ENCODE measurements around the gene G6PD. TPM values are rescaled to one million over a fixed set of nuclear protein-coding genes. Genes with fewer than 3 reads are reported as not detected.

Gene G6PD
- total and polyA plus RNA-seq, 4 donors = 1.9 to 23.6 (median 5.5) TPM

DNA sequence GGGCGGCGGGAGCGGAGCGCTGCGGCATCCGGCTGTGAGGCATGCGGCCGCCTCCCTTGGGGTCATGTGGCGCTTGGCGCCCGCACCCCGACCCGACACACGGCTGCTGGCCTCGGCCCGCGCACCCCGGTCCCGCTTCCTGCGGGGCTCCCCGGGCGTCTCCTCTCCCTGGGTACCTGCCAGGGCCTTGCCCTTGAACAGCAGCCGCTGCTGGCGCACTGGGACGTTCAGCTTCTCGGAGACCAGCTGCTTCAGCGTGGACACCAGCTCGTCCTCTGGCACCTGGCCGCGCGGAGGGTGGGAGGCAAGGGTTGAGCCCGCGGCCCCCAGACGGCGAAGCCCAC, 60.6 kb downstream of the G6PD start (continued):
- no peak for TF ChIP-seq RAD21 (IDR thresholded peaks at IDR 0.05)
- TF ChIP-seq, protein P1, sequence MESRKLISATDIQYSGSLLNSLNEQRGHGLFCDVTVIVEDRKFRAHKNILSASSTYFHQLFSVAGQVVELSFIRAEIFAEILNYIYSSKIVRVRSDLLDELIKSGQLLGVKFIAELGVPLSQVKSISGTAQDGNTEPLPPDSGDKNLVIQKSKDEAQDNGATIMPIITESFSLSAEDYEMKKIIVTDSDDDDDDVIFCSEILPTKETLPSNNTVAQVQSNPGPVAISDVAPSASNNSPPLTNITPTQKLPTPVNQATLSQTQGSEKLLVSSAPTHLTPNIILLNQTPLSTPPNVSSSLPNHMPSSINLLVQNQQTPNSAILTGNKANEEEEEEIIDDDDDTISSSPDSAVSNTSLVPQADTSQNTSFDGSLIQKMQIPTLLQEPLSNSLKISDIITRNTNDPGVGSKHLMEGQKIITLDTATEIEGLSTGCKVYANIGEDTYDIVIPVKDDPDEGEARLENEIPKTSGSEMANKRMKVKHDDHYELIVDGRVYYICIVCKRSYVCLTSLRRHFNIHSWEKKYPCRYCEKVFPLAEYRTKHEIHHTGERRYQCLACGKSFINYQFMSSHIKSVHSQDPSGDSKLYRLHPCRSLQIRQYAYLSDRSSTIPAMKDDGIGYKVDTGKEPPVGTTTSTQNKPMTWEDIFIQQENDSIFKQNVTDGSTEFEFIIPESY (IDR thresholded peaks at IDR 0.05) = no peak
- no peak for TF ChIP-seq TAF1 (conservative IDR thresholded peaks at IDR 0.05)
- TF ChIP-seq GABPA (IDR thresholded peaks at IDR 0.05 in 1 of 2, conservative IDR thresholded peaks at IDR 0.05 in 1 of 2) = no peak
- TF ChIP-seq JUND (IDR thresholded peaks at IDR 0.05) = no peak

DNA sequence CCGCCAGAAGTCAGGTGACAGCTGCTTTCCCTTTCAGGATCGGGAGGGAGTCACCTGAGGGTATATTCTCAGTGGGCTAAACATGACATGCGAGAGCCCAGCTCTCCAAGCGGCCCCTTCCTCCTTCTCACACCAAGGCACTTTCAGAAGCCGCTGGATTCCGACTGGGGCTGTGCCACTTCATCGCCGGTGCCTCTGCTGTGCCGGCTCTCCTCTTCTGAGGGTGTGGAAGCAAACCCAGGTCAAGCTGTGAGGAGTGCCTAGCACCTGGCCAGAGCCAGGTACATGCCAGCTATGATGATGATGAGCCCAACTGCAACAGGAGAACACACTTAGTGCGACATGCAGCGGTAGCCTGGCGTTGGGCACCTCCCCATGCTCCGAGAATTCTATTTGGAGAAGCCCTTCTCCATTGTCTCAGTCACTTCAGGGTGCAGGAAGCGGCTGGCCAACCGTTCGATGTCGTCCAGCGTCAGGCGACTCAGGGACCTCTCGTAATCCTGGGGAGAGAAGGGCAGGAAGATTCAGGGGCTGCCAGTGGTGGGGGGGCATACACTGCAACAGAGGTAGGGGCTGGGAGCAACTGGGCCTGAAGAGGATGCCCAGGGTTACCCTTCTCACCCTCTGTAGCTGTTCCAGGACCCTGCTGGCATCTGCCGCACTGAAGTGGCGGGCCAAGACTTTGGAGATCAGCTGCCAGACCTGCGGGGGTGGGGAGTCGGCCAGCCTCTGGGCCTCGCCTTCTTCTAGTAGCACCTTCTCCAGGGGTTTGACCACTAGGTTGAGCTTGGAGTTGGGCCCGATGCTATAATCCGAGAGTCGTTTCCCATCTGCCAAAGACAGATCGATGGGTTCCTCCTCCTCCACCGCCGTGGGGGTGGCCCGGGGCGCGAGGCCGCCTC, 61.2 kb downstream of the G6PD start:
- WGBS = 52% methylated on average over 35 of the region's 35 CpGs
- peak overlapping the region in 1 of 2 donors; percentile 20 for H3K9ac ChIP-seq (ENCODE audit: low read depth in 1 of 2, low read length in 2 of 2)
- no peaks in the 10 kb centered on the region for H3K27me3 ChIP-seq (ENCODE audit: control insufficient read depth in 4 of 4, insufficient read depth in 4 of 4, low read length in 3 of 4)
- H3K36me3 ChIP-seq (ENCODE audit: control insufficient read depth in 4 of 4, insufficient read depth in 3 of 4, low read depth in 1 of 4, low read length in 3 of 4) = peaks cover 0 to 6% (median 2%) of the 10 kb centered on the region in 4 donors
- H3K27ac ChIP-seq (ENCODE audit: low read depth in 1 of 2, low read length in 2 of 2) = peak overlapping the region; percentile 67 to 73
- H3K9me3 ChIP-seq (ENCODE audit: control insufficient read depth in 4 of 4, low read length in 3 of 4) = no peaks in the 10 kb centered on the region
- TF ChIP-seq FOXA1 (IDR thresholded peaks at IDR 0.05) = no peak
- peaks cover 9 to 36% (median 20%) of the 10 kb centered on the region in 4 donors for H3K4me1 ChIP-seq (ENCODE audit: control insufficient read depth in 4 of 4, insufficient read depth in 4 of 4, low read length in 3 of 4)
- DNase-seq (ENCODE audit: low spot score) = no peak
- peak overlapping the region; percentile 59 to 86 (median 78) for H3K4me3 ChIP-seq (ENCODE audit: low read depth in 1 of 3, low read length in 3 of 3)

DNA sequence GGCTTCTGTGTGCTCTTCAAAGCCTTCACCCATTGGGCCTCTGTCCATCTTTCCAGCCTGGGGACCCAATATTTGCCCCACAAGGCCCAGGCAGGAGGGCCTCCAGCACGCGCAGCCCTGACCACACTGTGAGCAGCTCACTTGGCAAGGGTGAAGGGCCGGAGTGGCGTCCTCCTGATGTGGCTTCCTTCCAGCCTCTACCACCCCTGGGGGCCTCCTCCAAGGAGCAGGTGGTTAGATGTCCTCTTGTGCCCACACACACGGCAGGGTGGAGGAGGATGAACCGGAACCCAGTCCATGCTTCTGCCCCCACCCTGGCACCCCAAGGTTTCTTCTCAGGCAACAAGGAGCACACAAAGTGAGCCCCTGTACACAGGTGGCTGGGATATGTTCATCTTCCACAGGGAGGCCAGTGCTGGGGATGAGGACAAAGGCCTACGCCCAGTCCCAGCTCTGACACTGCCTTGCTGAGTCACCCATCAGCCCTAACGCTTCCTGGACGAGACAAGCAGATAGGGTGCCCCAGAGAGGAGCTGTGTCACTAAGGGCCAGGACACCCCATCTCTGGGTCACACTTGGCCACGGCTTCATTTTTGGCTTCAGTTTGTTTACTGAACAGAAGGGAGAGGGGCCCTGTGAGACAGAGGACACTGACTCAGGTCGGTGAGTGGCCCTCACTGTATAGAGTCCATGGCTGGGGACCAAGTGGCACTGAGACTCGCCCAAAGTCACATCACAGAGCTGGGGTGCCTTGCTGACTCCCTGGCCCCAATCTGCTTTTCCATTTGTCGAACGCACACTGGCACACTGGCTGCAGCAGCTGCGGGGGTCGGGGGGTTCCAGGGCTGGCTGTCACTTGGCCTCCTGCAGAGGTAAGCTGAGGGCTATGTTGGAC, 62.1 kb downstream of the G6PD start:
- Histone ChIP-seq H3K27ac (ENCODE audit: low read depth in 1 of 2, low read length in 2 of 2) (peak overlapping the region in 1 of 2 donors; percentile 59), H3K9ac (ENCODE audit: low read depth in 1 of 2, low read length in 2 of 2) (no peak overlapping the region), H3K4me1 (ENCODE audit: control insufficient read depth in 4 of 4, insufficient read depth in 4 of 4, low read length in 3 of 4) (peaks cover 9 to 34% (median 19%) of the 10 kb centered on the region in 4 donors), H3K27me3 (ENCODE audit: control insufficient read depth in 4 of 4, insufficient read depth in 4 of 4, low read length in 3 of 4) (no peaks in the 10 kb centered on the region), H3K4me3 (ENCODE audit: low read depth in 1 of 3, low read length in 3 of 3) (no peak overlapping the region), H3K9me3 (ENCODE audit: control insufficient read depth in 4 of 4, low read length in 3 of 4) (no peaks in the 10 kb centered on the region), H3K36me3 (ENCODE audit: control insufficient read depth in 4 of 4, insufficient read depth in 3 of 4, low read depth in 1 of 4, low read length in 3 of 4) (peaks cover 0 to 6% (median 2%) of the 10 kb centered on the region in 4 donors)
- DNase-seq (ENCODE audit: low spot score) = peak; percentile 63
- WGBS = 79% methylated on average over 16 of the region's 16 CpGs
- TF ChIP-seq, protein P2, sequence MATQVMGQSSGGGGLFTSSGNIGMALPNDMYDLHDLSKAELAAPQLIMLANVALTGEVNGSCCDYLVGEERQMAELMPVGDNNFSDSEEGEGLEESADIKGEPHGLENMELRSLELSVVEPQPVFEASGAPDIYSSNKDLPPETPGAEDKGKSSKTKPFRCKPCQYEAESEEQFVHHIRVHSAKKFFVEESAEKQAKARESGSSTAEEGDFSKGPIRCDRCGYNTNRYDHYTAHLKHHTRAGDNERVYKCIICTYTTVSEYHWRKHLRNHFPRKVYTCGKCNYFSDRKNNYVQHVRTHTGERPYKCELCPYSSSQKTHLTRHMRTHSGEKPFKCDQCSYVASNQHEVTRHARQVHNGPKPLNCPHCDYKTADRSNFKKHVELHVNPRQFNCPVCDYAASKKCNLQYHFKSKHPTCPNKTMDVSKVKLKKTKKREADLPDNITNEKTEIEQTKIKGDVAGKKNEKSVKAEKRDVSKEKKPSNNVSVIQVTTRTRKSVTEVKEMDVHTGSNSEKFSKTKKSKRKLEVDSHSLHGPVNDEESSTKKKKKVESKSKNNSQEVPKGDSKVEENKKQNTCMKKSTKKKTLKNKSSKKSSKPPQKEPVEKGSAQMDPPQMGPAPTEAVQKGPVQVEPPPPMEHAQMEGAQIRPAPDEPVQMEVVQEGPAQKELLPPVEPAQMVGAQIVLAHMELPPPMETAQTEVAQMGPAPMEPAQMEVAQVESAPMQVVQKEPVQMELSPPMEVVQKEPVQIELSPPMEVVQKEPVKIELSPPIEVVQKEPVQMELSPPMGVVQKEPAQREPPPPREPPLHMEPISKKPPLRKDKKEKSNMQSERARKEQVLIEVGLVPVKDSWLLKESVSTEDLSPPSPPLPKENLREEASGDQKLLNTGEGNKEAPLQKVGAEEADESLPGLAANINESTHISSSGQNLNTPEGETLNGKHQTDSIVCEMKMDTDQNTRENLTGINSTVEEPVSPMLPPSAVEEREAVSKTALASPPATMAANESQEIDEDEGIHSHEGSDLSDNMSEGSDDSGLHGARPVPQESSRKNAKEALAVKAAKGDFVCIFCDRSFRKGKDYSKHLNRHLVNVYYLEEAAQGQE (IDR thresholded peaks at IDR 0.05) = no peak
- TF ChIP-seq GABPA (IDR thresholded peaks at IDR 0.05 in 1 of 2, conservative IDR thresholded peaks at IDR 0.05 in 1 of 2) (no peak), HNF4A (conservative IDR thresholded peaks at IDR 0.05) (no peak), YY1 (IDR thresholded peaks at IDR 0.05) (no peak), SP1 (IDR thresholded peaks at IDR 0.05) (no peak), FOXA1 (IDR thresholded peaks at IDR 0.05) (no peak), FOXA2 (IDR thresholded peaks at IDR 0.05) (no peak), TAF1 (conservative IDR thresholded peaks at IDR 0.05) (no peak)
- TF ChIP-seq, protein P3, sequence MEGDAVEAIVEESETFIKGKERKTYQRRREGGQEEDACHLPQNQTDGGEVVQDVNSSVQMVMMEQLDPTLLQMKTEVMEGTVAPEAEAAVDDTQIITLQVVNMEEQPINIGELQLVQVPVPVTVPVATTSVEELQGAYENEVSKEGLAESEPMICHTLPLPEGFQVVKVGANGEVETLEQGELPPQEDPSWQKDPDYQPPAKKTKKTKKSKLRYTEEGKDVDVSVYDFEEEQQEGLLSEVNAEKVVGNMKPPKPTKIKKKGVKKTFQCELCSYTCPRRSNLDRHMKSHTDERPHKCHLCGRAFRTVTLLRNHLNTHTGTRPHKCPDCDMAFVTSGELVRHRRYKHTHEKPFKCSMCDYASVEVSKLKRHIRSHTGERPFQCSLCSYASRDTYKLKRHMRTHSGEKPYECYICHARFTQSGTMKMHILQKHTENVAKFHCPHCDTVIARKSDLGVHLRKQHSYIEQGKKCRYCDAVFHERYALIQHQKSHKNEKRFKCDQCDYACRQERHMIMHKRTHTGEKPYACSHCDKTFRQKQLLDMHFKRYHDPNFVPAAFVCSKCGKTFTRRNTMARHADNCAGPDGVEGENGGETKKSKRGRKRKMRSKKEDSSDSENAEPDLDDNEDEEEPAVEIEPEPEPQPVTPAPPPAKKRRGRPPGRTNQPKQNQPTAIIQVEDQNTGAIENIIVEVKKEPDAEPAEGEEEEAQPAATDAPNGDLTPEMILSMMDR (IDR thresholded peaks at IDR 0.05; ENCODE audit: low read depth, low read length, missing input control) = no peak
- TF ChIP-seq, protein P1 (IDR thresholded peaks at IDR 0.05) = no peak
- TF ChIP-seq, protein P4, sequence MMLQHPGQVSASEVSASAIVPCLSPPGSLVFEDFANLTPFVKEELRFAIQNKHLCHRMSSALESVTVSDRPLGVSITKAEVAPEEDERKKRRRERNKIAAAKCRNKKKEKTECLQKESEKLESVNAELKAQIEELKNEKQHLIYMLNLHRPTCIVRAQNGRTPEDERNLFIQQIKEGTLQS (IDR thresholded peaks at IDR 0.05) = no peak
